Activated CD8-positive, alpha-beta memory T cell treated with anti-CD3 and anti-CD28 coated beads for 36 hours (primary cell): Measurements from ENCODE around the gene TPH2. TPM values are rescaled to one million over a fixed set of nuclear protein-coding genes. Genes with fewer than 3 reads are reported as not detected.

Source experiments
- CTCF ChIA-PET: fragments of 350-600 bp; sonication (Branson Sonifier 250); formaldehyde crosslinking; loops from one replicate; lab custom pipeline; 2021; ENCODE audit warnings: antibody characterized with exemption; lab: Charles Lee
- POLR2A ChIA-PET: fragments of 350-600 bp; sonication (Branson Sonifier 250); formaldehyde crosslinking; loops from one replicate; lab custom pipeline; 2021; ENCODE audit warnings: antibody characterized with exemption; lab: Charles Lee
- total RNA-seq, 2 experiments: library from RNA; stranded (reverse); gene quantifications; one replicate each; pipeline ENCODE4 v1.2.3, GENCODE V29; 2021

The TPH2 gene
- not detected for total RNA-seq

- CTCF ChIA-PET = interaction anchor here (1.1 kb wide), 1 partner anchor 11 kb away, joined by 4 read pairs; no protein-coding TSS in a partner anchor
- POLR2A ChIA-PET = no interaction called here
Measured at GRCh38 chr12:71938728-71939385, at the start of gene TPH2. Gene TPH2 (plus strand): TSS chr12:71938845. CDS start chr12:71938987, 142 bp downstream.

- CTCF ChIA-PET = no interaction called here
- POLR2A ChIA-PET = no interaction called here
Measured at GRCh38 chr12:71890475-71890874, 48.2 kb upstream of the TPH2 start.

GRCh38 chr12:71892059-71892458 is 46.6 kb upstream of the TPH2 start:
- ChIA-PET CTCF (no interaction called here), POLR2A (no interaction called here)

- CTCF ChIA-PET = no interaction called here
- POLR2A ChIA-PET = no interaction called here
Measured at GRCh38 chr12:71896205-71896882, 42.3 kb upstream of the TPH2 start.

GRCh38 chr12:71900091-71900490 is 38.6 kb upstream of the TPH2 start:
- ChIA-PET POLR2A (no interaction called here), CTCF (no interaction called here)

- ChIA-PET POLR2A (no interaction called here), CTCF (no interaction called here)
Measured at GRCh38 chr12:71904629-71905028, 34.0 kb upstream of the TPH2 start.

GRCh38 chr12:71935594-71935993 is 3.1 kb upstream of the TPH2 start:
- ChIA-PET POLR2A (no interaction called here), CTCF (no interaction called here)

GRCh38 chr12:71940068-71940467 is 1.4 kb downstream of the TPH2 start:
- CTCF ChIA-PET = no interaction called here

GRCh38 chr12:71941174-71941573 is 2.5 kb downstream of the TPH2 start:
- POLR2A ChIA-PET = no interaction called here
- CTCF ChIA-PET = no interaction called here

More at GRCh38 chr12:71940068-71940467, 1.4 kb downstream of the TPH2 start:
- POLR2A ChIA-PET = no interaction called here

GRCh38 chr12:71942259-71942658 is 3.6 kb downstream of the TPH2 start:
- ChIA-PET POLR2A (no interaction called here), CTCF (no interaction called here)

- POLR2A ChIA-PET = no interaction called here
- CTCF ChIA-PET = no interaction called here
Measured at GRCh38 chr12:71942703-71943102, 4.1 kb downstream of the TPH2 start.

- ChIA-PET CTCF (no interaction called here), POLR2A (no interaction called here)
Measured at GRCh38 chr12:71945121-71945520, 6.5 kb downstream of the TPH2 start.

GRCh38 chr12:71945883-71946282 is 7.2 kb downstream of the TPH2 start:
- ChIA-PET CTCF (no interaction called here), POLR2A (no interaction called here)

- ChIA-PET POLR2A (no interaction called here), CTCF (no interaction called here)
Measured at GRCh38 chr12:71947645-71948105, 9.0 kb downstream of the TPH2 start.

GRCh38 chr12:71948390-71948789 is 9.7 kb downstream of the TPH2 start:
- ChIA-PET POLR2A (no interaction called here), CTCF (no interaction called here)

- POLR2A ChIA-PET = no interaction called here
Measured at GRCh38 chr12:71949646-71950045, 11.0 kb downstream of the TPH2 start.

GRCh38 chr12:71950404-71950803 is 11.8 kb downstream of the TPH2 start:
- CTCF ChIA-PET = no interaction called here
- POLR2A ChIA-PET = no interaction called here

More at GRCh38 chr12:71949646-71950045, 11.0 kb downstream of the TPH2 start:
- CTCF ChIA-PET = no interaction called here

- POLR2A ChIA-PET = no interaction called here
- CTCF ChIA-PET = no interaction called here
Measured at GRCh38 chr12:71950819-71951218, 12.2 kb downstream of the TPH2 start.

- CTCF ChIA-PET = no interaction called here
- POLR2A ChIA-PET = no interaction called here
Measured at GRCh38 chr12:71954083-71954778, 15.6 kb downstream of the TPH2 start.

GRCh38 chr12:71954861-71955260 is 16.2 kb downstream of the TPH2 start:
- CTCF ChIA-PET = no interaction called here
- POLR2A ChIA-PET = no interaction called here

GRCh38 chr12:71955970-71956369 is 17.3 kb downstream of the TPH2 start:
- ChIA-PET CTCF (no interaction called here), POLR2A (no interaction called here)
